H1 (cell line): ENCODE measurements around the gene AGBL4. TPM values are rescaled to one million over a fixed set of nuclear protein-coding genes. Genes with fewer than 3 reads are reported as not detected.

Experiments
- CTCF ChIA-PET: fragments of 300-600 bp; sonication (Branson Sonifier 250); formaldehyde crosslinking; loops from one replicate; lab custom pipeline; 2021; ENCODE audit not compliant: partially characterized antibody; lab: Charles Lee
- POLR2A ChIA-PET: fragments of 300-600 bp; sonication (Branson Sonifier 250); formaldehyde crosslinking; loops from one replicate; lab custom pipeline; 2021; ENCODE audit warnings: inconsistent platforms; ENCODE audit not compliant: partially characterized antibody; lab: Charles Lee
- DNase-seq, 2 experiments: peaks; one replicate each; pipeline versions ENCODE4 v3.0.0 to v3.0.0-alpha.2; 2010 to 2022; ENCODE audit warnings: low spot score in 2 of 2, low read depth in 1 of 2, mixed read lengths in 1 of 2
- FAIRE-seq: peaks from 2 replicates; lab custom pipeline; 2011; peaks lifted over from hg19 to GRCh38; lab: Jason Lieb, UNC
- H2AFZ ChIP-seq: 2 replicates; pipeline ENCODE4 v1.8.1; 2012; ENCODE audit warnings: low read length, inconsistent platforms
- H2AK5ac ChIP-seq: 2 replicates; pipeline ENCODE4 v1.6.1; 2013; ENCODE audit warnings: low read depth, low read length
- H2BK120ac ChIP-seq: replicated peaks from 2 replicates; pipeline ENCODE3; 2013; ENCODE audit warnings: low read depth, low read length, inconsistent platforms
- H2BK12ac ChIP-seq: 2 replicates; pipeline ENCODE4 v1.6.1; 2013; ENCODE audit warnings: low read depth, low read length
- H2BK15ac ChIP-seq: 2 replicates; pipeline ENCODE4 v1.6.1; 2013; ENCODE audit warnings: low read length
- H2BK20ac ChIP-seq: 2 replicates; pipeline ENCODE4 v1.6.1; 2013; ENCODE audit warnings: low read length
- H2BK5ac ChIP-seq: 2 replicates; pipeline ENCODE4 v1.6.1; 2013; ENCODE audit warnings: low read depth, low read length
- H3K14ac ChIP-seq: 2 replicates; pipeline ENCODE4 v1.6.1; 2013; ENCODE audit warnings: inconsistent platforms; ENCODE audit not compliant: insufficient read length
- H3K18ac ChIP-seq: 2 replicates; pipeline ENCODE4 v1.6.1; 2013; ENCODE audit warnings: low read length; ENCODE audit errors: extremely low read depth
- H3K23ac ChIP-seq: 2 replicates; pipeline ENCODE4 v1.6.1; 2013; ENCODE audit warnings: inconsistent platforms; ENCODE audit not compliant: insufficient read length
- H3K23me2 ChIP-seq: 2 replicates; pipeline ENCODE4 v1.6.1; 2013; ENCODE audit warnings: low read depth, low read length
- H3K27ac ChIP-seq: 2 replicates; pipeline ENCODE4 v1.6.1; 2011; ENCODE audit warnings: low read depth, low read length, inconsistent platforms
- H3K27me3 ChIP-seq, 4 experiments: replicated peaks in 1 of 4; 1 replicate in 1 of 4; 2 replicates in 3 of 4; pipeline versions ENCODE4 v1.6.1 to v1.8.1; 2011 to 2013; ENCODE audit warnings: low read length in 3 of 4, mild to moderate bottlenecking in 3 of 4, inconsistent platforms in 2 of 4, mixed read lengths in 2 of 4, moderate library complexity in 1 of 4; ENCODE audit not compliant: control insufficient read depth in 3 of 4, insufficient read depth in 3 of 4; ENCODE audit errors: extremely low read depth in 1 of 4
- H3K36me3 ChIP-seq, 4 experiments: 2 replicates each; pipeline versions ENCODE4 v1.6.1 to v1.8.1; 2011 to 2013; ENCODE audit warnings: mild to moderate bottlenecking in 4 of 4, low read length in 3 of 4, moderate library complexity in 2 of 4, control low read depth in 1 of 4, inconsistent platforms in 1 of 4; ENCODE audit not compliant: insufficient read depth in 4 of 4, control insufficient read depth in 2 of 4
- H3K4ac ChIP-seq: replicated peaks from 2 replicates; pipeline ENCODE3; 2013; ENCODE audit warnings: low read length, low read depth, mixed read lengths, inconsistent platforms; ENCODE audit not compliant: insufficient read length
- H3K4me1 ChIP-seq, 4 experiments: replicated peaks in 1 of 4; 1 replicate in 1 of 4; 2 replicates in 3 of 4; pipeline versions ENCODE4 v1.6.1 to v1.8.1; 2011 to 2013; ENCODE audit warnings: low read length in 3 of 4, inconsistent platforms in 2 of 4, mixed read lengths in 1 of 4; ENCODE audit not compliant: insufficient read depth in 4 of 4, control insufficient read depth in 3 of 4
- H3K4me2 ChIP-seq, 2 experiments: 2 replicates each; pipeline versions ENCODE4 v1.6.1 to v1.8.1; 2011 to 2013; ENCODE audit warnings: low read depth in 2 of 2, low read length in 2 of 2, control low read depth in 1 of 2, inconsistent platforms in 1 of 2, mild to moderate bottlenecking in 1 of 2; ENCODE audit not compliant: insufficient read depth in 1 of 2
- H3K4me3 ChIP-seq, 4 experiments: fragments of 200-600, 300-600 bp in 1 of 4; sonication (generic), shearing (Covaris generic), sonication (Bioruptor Twin) in 1 of 4; 2 replicates each; pipeline versions ENCODE4 v1.5.1 to v1.8.1; 2011 to 2016; ENCODE audit warnings: low read length in 4 of 4, low read depth in 3 of 4, control low read depth in 2 of 4, inconsistent platforms in 2 of 4, mild to moderate bottlenecking in 2 of 4, mixed read lengths in 1 of 4, moderate library complexity in 1 of 4; ENCODE audit not compliant: insufficient read depth in 2 of 4; ENCODE audit errors: extremely low read depth in 1 of 4
- H3K56ac ChIP-seq: replicated peaks from 2 replicates; pipeline ENCODE3; 2013; ENCODE audit warnings: low read depth, mild to moderate bottlenecking, mixed read lengths, low read length, inconsistent platforms; ENCODE audit not compliant: insufficient read length
- H3K79me1 ChIP-seq: 2 replicates; pipeline ENCODE4 v1.6.1; 2013; ENCODE audit warnings: low read depth, low read length, control low read depth
- H3K79me2 ChIP-seq, 2 experiments: 2 replicates each; pipeline versions ENCODE4 v1.6.1 to v1.8.1; 2012 to 2013; ENCODE audit warnings: low read length in 2 of 2, mild to moderate bottlenecking in 2 of 2, inconsistent platforms in 1 of 2; ENCODE audit not compliant: insufficient read depth in 2 of 2, control insufficient read depth in 1 of 2
- H3K9ac ChIP-seq, 4 experiments: replicated peaks in 1 of 4; 1 replicate in 1 of 4; 2 replicates in 3 of 4; pipeline versions ENCODE4 v1.6.1 to v1.8.1; 2011 to 2013; ENCODE audit warnings: low read depth in 3 of 4, low read length in 3 of 4, control low read depth in 2 of 4, mild to moderate bottlenecking in 2 of 4, moderate library complexity in 2 of 4, inconsistent platforms in 1 of 4; ENCODE audit errors: extremely low read depth in 1 of 4
- H3K9me3 ChIP-seq, 2 experiments: 2 replicates each; pipeline versions ENCODE4 v1.6.1 to v1.8.1; 2012 to 2013; ENCODE audit warnings: mild to moderate bottlenecking in 2 of 2, moderate library complexity in 2 of 2, control low read depth in 1 of 2, inconsistent platforms in 1 of 2, low read depth in 1 of 2, low read length in 1 of 2, mixed read lengths in 1 of 2; ENCODE audit not compliant: insufficient read depth in 2 of 2
- H4K20me1 ChIP-seq, 2 experiments: replicated peaks in 1 of 2; 2 replicates each; pipeline versions ENCODE3 to v1.8.1; 2011 to 2013; ENCODE audit warnings: inconsistent platforms in 2 of 2, low read length in 2 of 2, mild to moderate bottlenecking in 1 of 2; ENCODE audit not compliant: insufficient read depth in 2 of 2, control insufficient read depth in 1 of 2
- H4K5ac ChIP-seq: 2 replicates; pipeline ENCODE4 v1.6.1; 2013; ENCODE audit warnings: low read length, low read depth, mixed read lengths, inconsistent platforms; ENCODE audit not compliant: insufficient read length
- H4K8ac ChIP-seq: 2 replicates; pipeline ENCODE4 v1.8.0; 2013; ENCODE audit warnings: mild to moderate bottlenecking, moderate library complexity, low read length, inconsistent platforms; ENCODE audit not compliant: insufficient read depth; ENCODE audit errors: extremely low read depth
- H4K91ac ChIP-seq: replicated peaks from 2 replicates; pipeline ENCODE3; 2013; ENCODE audit warnings: low read length, mixed read lengths, inconsistent platforms; ENCODE audit not compliant: insufficient read length
- HDAC6 ChIP-seq: IDR thresholded peaks from one replicate; pipeline ENCODE4 v1.7.1; 2012; ENCODE audit warnings: low read depth, mild to moderate bottlenecking, inconsistent platforms, low read length, moderate library complexity
- RNF2 ChIP-seq: fragments of 200-900, 300-1000 bp; sonication (generic); IDR thresholded peaks from 2 replicates; pipeline ENCODE4 v1.7.1; 2016; ENCODE audit warnings: borderline replicate concordance, low read depth, mild to moderate bottlenecking, antibody characterized with exemption, low read length; ENCODE audit not compliant: poor library complexity, severe bottlenecking; ENCODE audit errors: missing control alignments
- SRF ChIP-seq: IDR thresholded peaks from 2 replicates; pipeline ENCODE4 v1.6.1; 2011; ENCODE audit warnings: mild to moderate bottlenecking, low read depth, low read length, moderate library complexity
- TBP ChIP-seq: IDR thresholded peaks from 2 replicates; pipeline ENCODE4 v1.6.1; 2011; ENCODE audit warnings: low read depth, low read length, improper control_type of control experiment
- WGBS, 2 experiments: shearing (Covaris generic) in 1 of 2; methylation state at CpG; one replicate each; pipeline versions ENCODE4 v1.1.6 to v1.1.7; 2013 to 2015; ENCODE audit warnings: low lambda C conversion rate in 2 of 2, mixed read lengths in 2 of 2, inconsistent platforms in 1 of 2, low coverage in 1 of 2, missing lambda C conversion rate in 1 of 2; ENCODE audit not compliant: insufficient replicate concordance in 2 of 2, insufficient coverage in 1 of 2, insufficient read length in 1 of 2; ENCODE audit errors: extremely low coverage in 1 of 2, missing lambda C conversion rate in 1 of 2; 5-methylcytosine and 5-hydroxymethylcytosine counted together
- polyA plus RNA-seq, 7 experiments: library from polyadenylated mRNA; depleted of rRNA in 3 of 7; stranded (reverse) in 5 of 7; unstranded in 2 of 7; fragments of >200 nt in 5 of 7; fragments of 200-250 nt in 2 of 7; gene quantifications; 1 replicate in 5 of 7; 2 replicates in 1 of 7; 4 replicates in 1 of 7; pipeline versions ENCODE4 v1.2.1 to v1.2.3, GENCODE V29; 2011 to 2013; ENCODE audit warnings: missing spikeins in 2 of 7, mixed read lengths in 2 of 7
- total RNA-seq: library from RNA; stranded (reverse); fragmentation: NEBNext Ultra II Directional; extraction: Animal tissue kit (Norgen Biotek cat#: 25700); gene quantifications from 2 replicates; pipeline ENCODE4 v1.2.1, GENCODE V29; 2021

The AGBL4 gene
- total and polyA plus RNA-seq, 2 of the 8 experiments (the other 6 are each of a cell fraction or from before 2014, with no cell fraction given) = 0.41 to 0.45 TPM

- Histone ChIP-seq H3K4ac (no peak overlapping the region), H3K23me2 (no peaks in the 10 kb centered on the region), H2BK120ac (no peak overlapping the region), H3K9me3 (peaks cover 50 to 58% of the 10 kb centered on the region in 2 experiments), H3K79me1 (no peaks in the 10 kb centered on the region), H3K4me2 (no peak overlapping the region), H3K23ac (no peak overlapping the region), H3K14ac (no peak overlapping the region), H4K8ac (no peak overlapping the region), H3K56ac (no peak overlapping the region), H2AK5ac (no peak overlapping the region), H3K79me2 (no peaks in the 10 kb centered on the region), H3K4me1 (no peaks in the 10 kb centered on the region), H4K5ac (no peak overlapping the region), H2AFZ (no peak overlapping the region), H4K91ac (no peak overlapping the region), H3K36me3 (no peaks in the 10 kb centered on the region), H2BK20ac (no peak overlapping the region), H3K9ac (no peak overlapping the region), H2BK12ac (no peak overlapping the region), H2BK5ac (no peak overlapping the region), H3K4me3 (no peak overlapping the region), H3K27me3 (no peaks in the 10 kb centered on the region), H3K27ac (no peak overlapping the region), H3K18ac (no peak overlapping the region), H4K20me1 (no peaks in the 10 kb centered on the region), H2BK15ac (no peak overlapping the region)
- POLR2A ChIA-PET = no interaction called here
- CTCF ChIA-PET = no interaction called here
- 47% methylated on average over 2 of the region's 2 CpGs; no CpG with 5 or more reads in 1 of the 2 experiments for WGBS, 2 experiments
- DNase-seq = no peak
- TF ChIP-seq HDAC6 (no peak), RNF2 (no peak), SRF (no peak), TBP (no peak)
- no peak for FAIRE-seq
These were observed 346.0 kb downstream of the AGBL4 start for GRCh38 chr1:49677706-49678105.
